WERI-Rb-1 (cell line): ENCODE data around the gene GJA3.
A peak's percentile ranks its signal among the peaks of the same experiment; 100 is the strongest.

ENCODE experiments used
- DNase-seq: peaks from one replicate; pipeline ENCODE4 v3.0.0-alpha.2; 2020
- H3K27ac ChIP-seq: fragments of 250-450 bp; sonication (Bioruptor Pico); 2 replicates; pipeline ENCODE4 v1.5.1; 2020; ENCODE audit warnings: mild to moderate bottlenecking, moderate library complexity
- H3K27me3 ChIP-seq: fragments of 250-450 bp; sonication (Bioruptor Pico); 2 replicates; pipeline ENCODE4 v1.5.1; 2021; ENCODE audit warnings: mild to moderate bottlenecking, low read depth, moderate library complexity; ENCODE audit not compliant: insufficient read depth, severe bottlenecking
- H3K36me3 ChIP-seq: fragments of 250-450 bp; sonication (Bioruptor Pico); 2 replicates; pipeline ENCODE4 v1.5.1; 2020; ENCODE audit warnings: mild to moderate bottlenecking, moderate library complexity
- H3K4me3 ChIP-seq: 2 replicates; pipeline ENCODE4 v1.5.1; 2011; ENCODE audit warnings: low read depth, mild to moderate bottlenecking, control low read depth, low read length
- H3K9me3 ChIP-seq: fragments of 250-450 bp; sonication (Bioruptor Pico); 2 replicates; pipeline ENCODE4 v1.5.1; 2021; ENCODE audit warnings: mild to moderate bottlenecking, moderate library complexity; ENCODE audit not compliant: severe bottlenecking
- TF ChIP-seq, protein P1 (sequence below): IDR thresholded peaks from 2 replicates; pipeline ENCODE4 v1.5.1; 2011; ENCODE audit warnings: low read depth, mild to moderate bottlenecking, control low read depth, inconsistent platforms, low read length

GJA3 gene

DNA sequence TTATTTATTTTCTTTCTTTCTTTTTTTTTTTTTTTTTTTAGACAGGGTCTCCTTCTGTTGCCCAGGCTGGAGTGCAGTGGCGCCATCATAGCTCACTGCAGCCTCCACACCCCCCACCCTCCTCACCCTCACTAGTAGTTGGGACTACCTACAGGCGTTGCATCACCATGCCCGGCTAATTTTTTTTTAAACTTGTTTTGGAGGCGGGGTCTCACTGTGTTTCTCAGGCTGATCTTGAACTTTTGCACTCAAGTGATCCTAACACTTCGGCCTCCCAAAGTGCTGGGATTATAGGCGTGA is 33.6 kb downstream of the GJA3 start:
- Histone ChIP-seq H3K36me3 (no peaks in the 10 kb centered on the region), H3K9me3 (no peaks in the 10 kb centered on the region), H3K27me3 (peaks cover 38% of the 10 kb centered on the region), H3K4me3 (peak overlapping the region; percentile 73), H3K27ac (no peak overlapping the region)
- TF ChIP-seq, protein P1, sequence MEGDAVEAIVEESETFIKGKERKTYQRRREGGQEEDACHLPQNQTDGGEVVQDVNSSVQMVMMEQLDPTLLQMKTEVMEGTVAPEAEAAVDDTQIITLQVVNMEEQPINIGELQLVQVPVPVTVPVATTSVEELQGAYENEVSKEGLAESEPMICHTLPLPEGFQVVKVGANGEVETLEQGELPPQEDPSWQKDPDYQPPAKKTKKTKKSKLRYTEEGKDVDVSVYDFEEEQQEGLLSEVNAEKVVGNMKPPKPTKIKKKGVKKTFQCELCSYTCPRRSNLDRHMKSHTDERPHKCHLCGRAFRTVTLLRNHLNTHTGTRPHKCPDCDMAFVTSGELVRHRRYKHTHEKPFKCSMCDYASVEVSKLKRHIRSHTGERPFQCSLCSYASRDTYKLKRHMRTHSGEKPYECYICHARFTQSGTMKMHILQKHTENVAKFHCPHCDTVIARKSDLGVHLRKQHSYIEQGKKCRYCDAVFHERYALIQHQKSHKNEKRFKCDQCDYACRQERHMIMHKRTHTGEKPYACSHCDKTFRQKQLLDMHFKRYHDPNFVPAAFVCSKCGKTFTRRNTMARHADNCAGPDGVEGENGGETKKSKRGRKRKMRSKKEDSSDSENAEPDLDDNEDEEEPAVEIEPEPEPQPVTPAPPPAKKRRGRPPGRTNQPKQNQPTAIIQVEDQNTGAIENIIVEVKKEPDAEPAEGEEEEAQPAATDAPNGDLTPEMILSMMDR: no peak
- DNase-seq: no peak

DNA sequence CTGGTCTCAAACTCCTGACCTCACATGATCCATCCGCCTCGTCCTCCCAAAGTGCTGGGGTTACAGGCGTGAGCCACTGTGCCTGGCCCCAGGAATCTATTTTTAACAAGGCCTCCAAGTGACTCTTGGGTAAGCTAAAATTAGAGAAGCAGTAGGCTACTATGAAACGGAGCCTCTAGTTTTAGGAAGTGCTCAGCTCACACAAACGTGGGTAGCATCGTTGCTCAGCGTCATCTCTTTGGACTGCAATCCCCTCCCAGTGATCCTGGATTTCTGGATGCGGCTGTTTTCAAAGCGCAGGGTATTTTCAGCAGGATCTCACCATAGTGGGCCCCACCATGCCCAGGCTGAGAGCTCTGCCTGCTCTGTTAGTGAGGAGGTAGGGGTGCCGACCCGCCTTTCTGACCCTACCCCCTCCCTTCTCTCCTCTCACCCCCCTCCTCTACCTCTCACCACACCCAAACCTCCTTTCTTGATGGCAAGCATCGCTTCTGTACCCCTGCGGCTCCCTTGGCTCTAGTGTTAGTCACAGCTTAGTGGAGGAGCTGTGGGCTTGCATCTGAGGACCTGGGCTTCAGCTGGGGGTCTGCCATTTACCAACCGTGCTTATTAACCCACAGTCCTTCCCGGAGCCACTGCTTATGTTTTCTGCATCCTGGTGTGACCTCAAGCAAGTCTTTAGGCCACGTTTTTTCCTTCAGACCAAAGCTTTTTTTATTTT is 34.2 kb downstream of the GJA3 start:
- Histone ChIP-seq H3K36me3 (no peaks in the 10 kb centered on the region), H3K9me3 (no peaks in the 10 kb centered on the region), H3K27me3 (peaks cover 37% of the 10 kb centered on the region), H3K27ac (no peak overlapping the region), H3K4me3 (no peak overlapping the region)
- no peak for DNase-seq
- TF ChIP-seq, protein P1: no peak

DNA sequence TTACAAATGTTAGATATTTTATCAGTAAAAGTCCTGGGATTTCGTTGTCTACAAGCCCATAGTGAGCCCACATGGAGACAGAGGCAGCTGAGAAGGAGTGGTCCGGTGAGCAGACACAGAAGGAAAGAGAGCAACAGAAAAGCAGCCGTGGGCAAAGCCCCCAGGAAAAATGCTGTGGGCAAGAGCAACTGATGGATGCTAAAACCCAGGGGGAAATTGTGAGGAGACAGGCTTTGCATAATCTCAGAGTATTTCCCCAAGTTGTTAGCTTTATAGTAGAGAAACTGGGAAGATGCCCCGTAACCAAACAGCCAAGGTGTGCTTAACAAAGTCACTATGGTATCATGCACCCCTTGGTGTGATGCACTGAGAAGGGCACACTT is 35.1 kb downstream of the GJA3 start:
- DNase-seq: no peak
- Histone ChIP-seq H3K4me3 (no peak overlapping the region), H3K9me3 (no peaks in the 10 kb centered on the region), H3K27me3 (peaks cover 34% of the 10 kb centered on the region), H3K36me3 (no peaks in the 10 kb centered on the region), H3K27ac (no peak overlapping the region)
- TF ChIP-seq, protein P1: no peak

DNA sequence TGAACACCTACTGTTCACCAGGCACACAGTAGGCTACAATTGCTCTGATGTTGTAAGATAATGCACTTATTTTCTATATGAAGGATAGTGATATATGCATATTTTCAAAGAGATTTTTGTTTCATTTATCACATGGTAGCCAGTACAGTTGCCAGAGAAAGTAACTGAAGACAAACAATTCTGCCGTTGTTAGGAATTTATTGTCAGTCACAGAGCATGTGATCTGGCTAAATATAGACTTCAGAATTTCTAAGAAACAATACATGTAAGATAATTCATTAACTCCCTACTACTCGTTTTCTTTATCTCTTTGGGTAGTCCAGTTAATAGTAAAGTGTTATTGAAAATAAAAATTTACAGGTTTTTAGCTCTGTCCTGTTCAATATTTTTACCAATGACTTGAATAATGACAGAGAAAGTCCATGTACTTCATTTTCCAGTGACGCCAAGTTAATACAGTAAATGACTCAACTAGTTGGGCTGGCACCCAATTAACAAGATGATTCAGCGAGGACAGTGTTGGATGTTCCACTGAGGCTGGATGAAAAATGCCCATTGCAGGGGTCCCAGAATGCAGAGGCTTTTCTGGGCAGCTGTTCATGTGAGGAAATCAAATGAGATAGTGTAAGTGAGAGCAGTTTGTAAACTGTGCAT is 35.6 kb downstream of the GJA3 start:
- DNase-seq: no peak
- Histone ChIP-seq H3K4me3 (no peak overlapping the region), H3K27ac (no peak overlapping the region), H3K36me3 (no peaks in the 10 kb centered on the region), H3K9me3 (no peaks in the 10 kb centered on the region), H3K27me3 (peaks cover 31% of the 10 kb centered on the region)
- TF ChIP-seq, protein P1: no peak

DNA sequence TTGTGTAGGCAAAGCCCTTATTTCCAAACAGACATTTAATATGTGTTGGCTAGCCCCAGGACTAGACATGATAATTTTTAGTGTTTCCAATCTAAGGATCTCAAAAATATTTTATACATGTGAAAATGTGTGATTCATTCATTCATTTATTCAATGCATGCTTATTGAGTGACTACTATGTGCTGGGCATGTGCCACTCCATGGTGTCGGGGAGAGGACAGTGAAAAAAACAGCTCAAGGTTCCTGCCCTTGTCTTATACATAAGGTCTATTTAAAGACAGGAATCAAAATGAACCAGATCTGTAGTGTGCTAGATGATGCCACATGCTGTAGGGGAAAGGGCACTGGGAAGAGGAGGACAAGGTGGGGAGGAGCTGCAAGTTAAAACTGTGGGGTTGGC is 36.5 kb downstream of the GJA3 start:
- H3K4me3 ChIP-seq: no peak overlapping the region
- H3K27me3 ChIP-seq: peaks cover 31% of the 10 kb centered on the region
- no peak overlapping the region for H3K27ac ChIP-seq
- TF ChIP-seq, protein P1: no peak
- no peak for DNase-seq
- no peaks in the 10 kb centered on the region for H3K9me3 ChIP-seq
- no peaks in the 10 kb centered on the region for H3K36me3 ChIP-seq

DNA sequence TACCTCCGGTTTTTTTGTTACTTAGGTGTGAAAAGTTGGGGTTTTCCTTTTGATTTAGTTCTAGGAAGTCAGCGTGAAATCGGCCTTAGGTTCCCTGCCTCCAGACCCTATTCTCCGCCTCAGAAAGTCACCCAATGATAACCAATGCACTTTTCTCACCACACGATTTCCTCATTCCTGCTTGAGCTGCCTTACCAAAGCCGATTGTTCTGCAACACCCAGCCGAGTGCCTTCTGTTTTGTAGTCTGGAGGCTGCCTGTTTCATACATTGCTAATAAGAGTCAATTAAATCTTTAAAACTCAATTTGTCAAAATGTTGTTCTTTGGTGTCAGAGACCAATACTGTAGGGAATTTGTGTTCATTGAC is 39.7 kb downstream of the GJA3 start:
- peaks cover 22% of the 10 kb centered on the region for H3K27me3 ChIP-seq
- H3K36me3 ChIP-seq: 0 out of 2 replicates have a peak, but pooled peaks cover 5% of the 10 kb centered on the region
- no peak overlapping the region for H3K27ac ChIP-seq
- DNase-seq: no peak
- H3K4me3 ChIP-seq: no peak overlapping the region
- TF ChIP-seq, protein P1: no peak
- no peaks in the 10 kb centered on the region for H3K9me3 ChIP-seq
